Measurements from ENCODE around the gene MRPL1. TPM values are rescaled to one million over a fixed set of nuclear protein-coding genes. Genes with fewer than 3 reads are reported as not detected.

Gene MRPL1
- total RNA-seq, 2 experiments from 2014 or later = 89.5 to 91.2 TPM

GRCh38 chr4:77844363-77844762 is 18.3 kb upstream of the MRPL1 start:
- POLR2A ChIA-PET = interaction anchor here (1.0 kb wide), 1 partner anchor 24 kb away, joined by 3 read pairs; no protein-coding TSS in a partner anchor
- CTCF ChIA-PET = interaction anchor here (0.8 to 1.9 kb wide), 3 partner anchors 17 to 27 kb away, joined by 3 to 5 read pairs (median 4); no protein-coding TSS in a partner anchor

GRCh38 chr4:77845400-77845799 is 17.2 kb upstream of the MRPL1 start:
- POLR2A ChIA-PET = no interaction called here
- CTCF ChIA-PET = interaction anchor here (0.7 to 1.9 kb wide), 4 partner anchors 11 to 28 kb away, joined by 3 to 5 read pairs (median 4); no protein-coding TSS in a partner anchor

GRCh38 chr4:77845929-77846328 is 16.7 kb upstream of the MRPL1 start:
- ChIA-PET POLR2A (no interaction called here), CTCF (interaction anchor here (0.7 to 1.2 kb wide), 2 partner anchors 11 to 15 kb away, joined by 3 read pairs; no protein-coding TSS in a partner anchor)

GRCh38 chr4:77848508-77848907 is 14.1 kb upstream of the MRPL1 start:
- POLR2A ChIA-PET = no interaction called here
- CTCF ChIA-PET = interaction anchor here (0.5 kb wide), 1 partner anchor 16 kb away, joined by 3 read pairs; no protein-coding TSS in a partner anchor

DNA sequence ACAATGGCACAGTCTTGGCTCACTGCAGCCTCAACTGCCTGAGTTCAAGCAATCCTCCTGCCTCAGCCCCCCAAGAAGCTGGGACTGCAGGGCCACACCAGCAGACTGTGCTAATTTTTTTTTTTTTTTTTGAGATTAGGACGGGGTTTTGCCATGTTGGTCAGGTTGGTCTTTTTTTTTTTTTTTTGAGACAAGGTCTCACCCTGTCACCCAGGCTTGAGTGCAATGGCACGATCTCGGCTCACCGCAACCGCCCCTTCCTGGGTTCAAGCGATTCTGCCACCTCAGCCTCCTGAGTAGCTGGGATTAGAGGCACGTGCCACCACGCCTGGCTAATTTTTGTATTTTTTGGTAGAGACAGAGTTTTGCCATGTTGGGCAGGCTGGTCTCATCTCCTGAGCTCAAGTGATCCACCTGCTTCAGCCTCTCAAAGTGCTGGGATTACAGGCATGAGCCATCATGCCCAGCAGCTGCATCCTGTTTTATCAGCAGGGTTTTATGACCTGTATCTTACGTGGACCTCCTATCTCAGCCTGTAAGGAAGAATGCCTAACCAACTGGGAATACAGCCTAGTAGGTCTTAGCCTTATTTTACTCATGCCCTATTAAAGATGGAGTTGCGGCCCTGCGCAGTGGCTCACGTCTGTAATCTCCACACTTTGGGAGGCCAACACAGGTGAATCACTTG is 13.2 kb upstream of the MRPL1 start:
- ChIA-PET POLR2A (no interaction called here), CTCF (no interaction called here)

GRCh38 chr4:77852892-77853495 is 9.6 kb upstream of the MRPL1 start:
- ChIA-PET CTCF (interaction anchor here (0.6 to 1.6 kb wide), 3 partner anchors 9 to 34 kb away, joined by 3 to 4 read pairs (median 4); partner anchors contain the start of genes CNOT6L and MRPL1), POLR2A (interaction anchor here (1.1 to 2.7 kb wide), 3 partner anchors 9 to 34 kb away, joined by 3 to 29 read pairs (median 19); partner anchors contain the start of genes CNOT6L and MRPL1)

DNA sequence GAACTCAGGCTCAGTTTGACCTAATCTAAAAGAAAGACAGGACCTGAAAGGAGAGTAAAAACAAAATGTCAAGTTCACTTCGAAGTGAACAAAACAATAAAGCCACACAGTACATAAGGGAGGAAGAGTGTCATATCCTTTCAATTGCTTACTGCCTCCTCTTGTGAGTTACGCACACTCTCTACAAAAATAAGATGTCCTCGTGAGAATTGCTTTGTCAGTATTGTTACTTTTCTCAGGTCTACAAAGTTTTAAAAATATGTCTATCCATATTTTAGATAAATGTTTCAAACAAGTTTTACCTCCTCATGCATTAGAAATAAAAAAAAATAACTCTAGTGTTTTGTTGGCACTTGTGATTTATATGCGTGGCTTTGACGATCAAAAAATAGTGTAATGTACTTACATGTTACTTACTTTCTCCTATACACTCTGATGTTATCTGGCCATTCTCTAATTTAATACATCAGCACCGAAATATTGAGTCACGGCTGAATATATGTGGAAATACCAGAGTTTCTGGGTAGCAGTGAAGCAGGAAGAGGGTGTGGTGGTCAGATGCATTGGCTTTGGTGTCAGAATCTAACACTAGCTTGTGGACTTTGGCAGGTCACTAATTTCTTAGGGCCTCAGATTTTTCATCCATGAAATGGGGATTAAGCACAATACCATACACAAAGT is 8.1 kb upstream of the MRPL1 start:
- ChIA-PET CTCF (no interaction called here), POLR2A (interaction anchor here (0.6 to 3.1 kb wide), 3 partner anchors 34 to 39 kb away, joined by 3 to 28 read pairs (median 19); no protein-coding TSS in a partner anchor)

DNA sequence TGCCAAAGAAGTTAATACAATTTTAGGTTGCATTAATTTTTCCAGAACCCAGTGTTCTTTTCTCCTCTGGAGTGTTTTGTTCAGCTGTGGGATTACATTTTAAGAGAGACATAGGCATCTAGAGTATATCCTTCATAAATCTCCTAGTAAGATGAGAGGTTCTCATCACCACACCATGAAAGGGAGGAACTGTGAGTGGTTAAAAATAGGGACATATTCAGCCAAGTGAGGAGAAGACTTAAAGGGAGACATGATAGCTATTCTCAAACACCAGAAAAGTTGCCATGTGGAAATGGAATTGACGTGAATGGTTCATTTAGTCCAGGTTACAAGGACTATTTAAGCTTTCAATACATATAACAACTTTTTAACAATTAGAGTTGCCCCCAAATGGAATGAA is 6.5 kb upstream of the MRPL1 start:
- CTCF ChIA-PET = interaction anchor here (0.5 to 1.2 kb wide), 4 partner anchors 10 to 70 kb away, joined by 3 to 7 read pairs (median 4); no protein-coding TSS in a partner anchor
- POLR2A ChIA-PET = interaction anchor here (3.1 kb wide), 1 partner anchor 36 kb away, joined by 28 read pairs; no protein-coding TSS in a partner anchor

GRCh38 chr4:77859256-77859655 is 3.4 kb upstream of the MRPL1 start:
- ChIA-PET POLR2A (interaction anchor here (1.0 kb wide), 1 partner anchor 39 kb away, joined by 4 read pairs; no protein-coding TSS in a partner anchor), CTCF (interaction anchor here (0.9 kb wide), 1 partner anchor 131 kb away, joined by 3 read pairs; no protein-coding TSS in a partner anchor)

DNA sequence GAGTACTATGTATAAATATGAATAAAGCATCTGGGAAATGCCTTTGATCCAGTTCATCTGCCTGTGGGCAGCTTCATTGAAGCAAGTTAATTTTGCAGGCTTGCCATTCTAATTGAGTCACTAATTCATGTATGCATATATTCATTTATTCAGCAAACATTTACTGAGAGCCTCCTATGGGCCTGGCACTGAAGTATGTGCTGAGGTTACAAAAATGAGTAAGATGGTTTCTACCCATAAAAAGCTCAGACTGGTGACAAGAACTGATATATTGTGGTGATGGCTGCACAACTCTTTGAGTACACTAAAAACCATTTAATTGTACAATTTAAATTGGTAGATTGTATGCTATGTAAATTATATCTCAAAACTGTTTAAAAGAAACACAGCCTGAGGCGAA is 1.1 kb upstream of the MRPL1 start:
- POLR2A ChIA-PET = interaction anchor here (0.6 to 2.7 kb wide), 6 partner anchors 9 to 232 kb away, joined by 3 to 87 read pairs (median 16); no protein-coding TSS in a partner anchor
- CTCF ChIA-PET = interaction anchor here (0.7 to 2.3 kb wide), 7 partner anchors 10 to 260 kb away, joined by 3 to 26 read pairs (median 3); partner anchors contain the start of gene CNOT6L

GRCh38 chr4:77863341-77863740 is 711 bp downstream of the MRPL1 start:
- POLR2A ChIA-PET = interaction anchor here (0.6 to 2.5 kb wide), 3 partner anchors 10 to 80 kb away, joined by 5 to 29 read pairs (median 5); no protein-coding TSS in a partner anchor
- CTCF ChIA-PET = interaction anchor here (0.6 to 0.7 kb wide), 2 partner anchors 24 to 45 kb away, joined by 4 read pairs; no protein-coding TSS in a partner anchor

DNA sequence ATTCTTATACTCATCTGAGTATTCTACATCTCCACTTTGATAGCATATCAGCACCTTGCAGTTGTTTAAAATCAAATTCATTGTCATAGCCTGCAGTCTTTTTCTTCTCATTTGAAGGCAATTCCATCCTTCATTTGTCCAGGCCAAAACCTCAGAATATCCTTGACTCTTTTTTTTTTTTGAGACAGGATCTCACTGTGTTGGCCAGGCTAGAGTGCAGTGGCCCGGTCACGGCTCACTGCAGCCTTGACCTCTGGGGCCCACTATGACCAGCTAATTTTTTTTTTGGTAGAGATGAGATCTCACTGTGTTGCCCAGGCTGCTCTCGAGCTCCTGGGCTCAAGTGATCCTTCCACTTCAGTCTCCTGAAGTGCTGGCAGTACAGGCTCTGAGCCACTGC is 2.6 kb downstream of the MRPL1 start:
- ChIA-PET POLR2A (no interaction called here), CTCF (interaction anchor here (0.7 kb wide), 1 partner anchor 17 kb away, joined by 3 read pairs; no protein-coding TSS in a partner anchor)

DNA sequence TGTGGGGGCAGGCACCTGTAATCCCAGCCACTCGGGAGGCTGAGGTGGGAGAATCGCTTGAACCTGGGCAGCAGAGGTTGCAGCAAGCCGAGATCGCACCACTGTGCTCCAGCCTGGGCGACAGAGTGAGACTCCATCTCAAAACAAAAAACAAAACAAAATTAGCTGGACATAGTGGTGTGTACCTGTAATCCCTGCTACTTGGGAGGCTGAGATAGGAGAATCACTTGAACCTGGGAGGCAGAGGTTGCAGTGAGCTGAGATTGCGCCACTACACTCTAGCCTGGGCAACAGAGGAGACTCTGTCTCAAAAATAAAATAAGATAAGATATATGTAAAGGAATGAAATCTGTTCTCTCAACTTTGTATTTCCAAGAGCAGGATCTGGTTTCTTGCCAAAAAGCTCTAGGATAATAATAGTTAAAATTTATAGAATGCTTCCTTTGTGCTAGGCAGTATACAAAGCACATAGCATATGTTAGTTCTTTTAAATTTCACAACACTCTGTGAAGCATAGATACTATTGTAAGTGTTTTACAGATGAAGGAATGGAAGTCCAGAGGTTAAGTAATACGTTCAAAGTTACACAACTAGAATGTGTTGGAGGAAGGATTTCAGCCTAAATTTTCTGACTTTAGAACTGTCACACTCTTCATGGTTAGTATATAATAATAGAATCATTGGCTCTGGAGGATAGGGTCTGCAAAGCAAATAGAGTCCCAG is 10.3 kb downstream of the MRPL1 start:
- ChIA-PET POLR2A (no interaction called here), CTCF (no interaction called here)

- CTCF ChIA-PET = no interaction called here
- POLR2A ChIA-PET = no interaction called here
These were observed 14.5 kb downstream of the MRPL1 start for GRCh38 chr4:77877167-77877566.

- POLR2A ChIA-PET = no interaction called here
- CTCF ChIA-PET = no interaction called here
These were observed 15.3 kb downstream of the MRPL1 start for GRCh38 chr4:77877771-77878565.

DNA sequence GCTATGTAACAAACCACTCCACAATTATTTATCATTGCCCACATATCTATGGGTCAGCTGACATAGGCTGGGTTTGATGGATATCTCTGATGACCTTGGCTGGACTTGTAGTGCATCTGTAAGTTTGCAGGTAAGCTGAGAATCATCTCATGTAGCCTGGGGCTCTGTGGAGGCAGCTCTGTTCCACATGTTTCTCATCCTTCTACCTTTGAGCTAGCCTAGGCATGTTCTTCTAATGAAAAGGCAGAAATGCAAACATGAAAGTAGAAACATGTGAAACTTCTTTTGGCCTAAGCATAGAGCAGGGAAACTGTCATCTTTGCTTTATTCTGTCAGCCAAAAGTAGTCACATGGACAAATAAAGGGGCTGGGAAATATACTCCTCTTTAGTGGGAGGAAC is 18.2 kb downstream of the MRPL1 start:
- ChIA-PET CTCF (no interaction called here), POLR2A (no interaction called here)

DNA sequence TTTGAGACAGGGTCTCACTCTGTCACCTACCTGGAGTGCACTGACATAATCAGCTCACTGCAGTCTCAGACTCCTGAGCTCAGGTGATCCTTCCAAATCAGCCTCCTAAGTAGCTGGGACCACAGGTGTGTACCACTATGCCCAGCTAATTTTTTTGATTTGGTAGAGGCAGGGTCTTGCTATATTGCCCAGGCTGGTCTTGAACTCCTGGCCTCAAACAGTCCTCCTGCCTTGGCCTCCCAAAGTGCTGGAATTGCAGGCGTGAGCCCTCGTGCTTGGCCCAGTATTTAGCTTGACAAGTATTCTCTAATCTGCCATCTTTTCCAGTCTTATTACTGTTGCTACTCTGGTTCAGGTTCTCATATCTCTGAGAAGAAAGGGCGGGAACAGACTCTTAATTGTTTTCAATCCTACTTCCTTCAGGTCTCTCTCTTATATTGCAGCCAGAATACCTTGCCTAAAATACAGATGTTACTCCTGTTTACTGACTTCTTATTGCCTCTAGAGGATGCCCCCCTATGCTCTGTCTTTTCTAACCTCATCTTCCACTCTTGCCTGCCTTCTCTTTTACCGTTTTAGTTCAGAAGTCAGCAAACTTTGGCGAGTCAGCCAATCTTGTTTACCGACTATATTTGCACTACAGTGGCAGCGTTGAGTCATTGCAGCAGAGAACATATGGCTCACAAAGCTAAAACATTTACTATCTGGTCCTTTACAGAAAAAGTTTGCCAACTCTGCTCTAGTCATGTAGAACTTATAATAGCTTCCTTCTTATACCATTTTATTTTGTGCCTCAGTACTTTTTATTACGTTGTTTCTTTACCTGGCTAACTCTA is 19.0 kb downstream of the MRPL1 start:
- ChIA-PET POLR2A (no interaction called here), CTCF (interaction anchor here (0.5 kb wide), 1 partner anchor 16 kb away, joined by 3 read pairs; no protein-coding TSS in a partner anchor)

Data from activated CD8-positive, alpha-beta memory T cell treated with anti-CD3 and anti-CD28 coated beads for 36 hours (primary cell).